Loucy (cell line): ENCODE measurements around the gene GREB1.

ENCODE experiments used
- CTCF ChIP-seq: fragments of 200-600 bp; sonication (generic); conservative IDR thresholded peaks from 2 replicates; pipeline ENCODE4 v1.5.1; 2014; ENCODE audit warnings: mild to moderate bottlenecking, antibody characterized with exemption, low read length
- EZH2phosphoT487 ChIP-seq: fragments of 200-600 bp; IDR thresholded peaks from 2 replicates; pipeline ENCODE4 v1.6.1; 2018; ENCODE audit warnings: antibody characterized with exemption, mild to moderate bottlenecking, moderate library complexity, borderline replicate concordance

- TF ChIP-seq CTCF (no peak), EZH2phosphoT487 (no peak)
Observed at GRCh38 chr2:11584525-11585056, 50.7 kb downstream of the GREB1 start.
